ENCODE results near the gene REPS2. TPM values are rescaled to one million over a fixed set of nuclear protein-coding genes. Genes with fewer than 3 reads are reported as not detected.
A peak's percentile ranks its signal among the peaks of the same experiment; 100 is the strongest.

The REPS2 gene
- total RNA-seq, 1 experiment from 2014 or later = 9.2 TPM

- no peak for DNase-seq (ENCODE audit: low spot score)
These were observed 54.3 kb downstream of the REPS2 start for GRCh38 chrX:17000751-17001150.

GRCh38 chrX:17005712-17006368, 59.4 kb downstream of the REPS2 start:
- no peak for DNase-seq (ENCODE audit: low spot score)

GRCh38 chrX:17007134-17007768, 60.8 kb downstream of the REPS2 start:
- DNase-seq (ENCODE audit: low spot score) = peak; percentile 46

- DNase-seq (ENCODE audit: low spot score) = peak; percentile 59
These were observed 63.6 kb downstream of the REPS2 start for GRCh38 chrX:17009856-17010625.

GRCh38 chrX:17012465-17012864, 66.0 kb downstream of the REPS2 start:
- DNase-seq (ENCODE audit: low spot score) = no peak

- no peak for DNase-seq (ENCODE audit: low spot score)
These were observed 67.8 kb downstream of the REPS2 start for GRCh38 chrX:17014216-17014615.

GRCh38 chrX:17017134-17017533, 70.7 kb downstream of the REPS2 start:
- no peak for DNase-seq (ENCODE audit: low spot score)

- no peak for DNase-seq (ENCODE audit: low spot score)
These were observed 73.9 kb downstream of the REPS2 start for GRCh38 chrX:17020356-17020755.

- DNase-seq (ENCODE audit: low spot score) = no peak
These were observed 74.7 kb downstream of the REPS2 start for GRCh38 chrX:17020851-17021821.

- peak; percentile 42 for DNase-seq (ENCODE audit: low spot score)
These were observed 75.6 kb downstream of the REPS2 start for GRCh38 chrX:17021851-17022604.

GRCh38 chrX:17023661-17024060, 77.2 kb downstream of the REPS2 start:
- DNase-seq (ENCODE audit: low spot score) = no peak

- peak; percentile 63 for DNase-seq (ENCODE audit: low spot score)
These were observed 78.4 kb downstream of the REPS2 start for GRCh38 chrX:17024886-17025285.

- no peak for DNase-seq (ENCODE audit: low spot score)
These were observed 79.3 kb downstream of the REPS2 start for GRCh38 chrX:17025621-17026302.

- DNase-seq (ENCODE audit: low spot score) = no peak
These were observed 81.5 kb downstream of the REPS2 start for GRCh38 chrX:17027931-17028330.

GRCh38 chrX:17028356-17028755, 81.9 kb downstream of the REPS2 start:
- DNase-seq (ENCODE audit: low spot score) = no peak

- DNase-seq (ENCODE audit: low spot score) = no peak
These were observed 83.6 kb downstream of the REPS2 start for GRCh38 chrX:17030092-17030491.

GRCh38 chrX:17030580-17031270, 84.3 kb downstream of the REPS2 start:
- DNase-seq (ENCODE audit: low spot score) = no peak

- DNase-seq (ENCODE audit: low spot score) = no peak
These were observed 85.4 kb downstream of the REPS2 start for GRCh38 chrX:17031827-17032226.

- DNase-seq (ENCODE audit: low spot score) = no peak
These were observed 85.9 kb downstream of the REPS2 start for GRCh38 chrX:17032351-17032750.

GRCh38 chrX:17033225-17033624, 86.8 kb downstream of the REPS2 start:
- DNase-seq (ENCODE audit: low spot score) = no peak
